ENCODE results near the gene TTN. TPM values are rescaled to one million over a fixed set of nuclear protein-coding genes. Genes with fewer than 3 reads are reported as not detected.

TTN gene
- total RNA-seq, 4 donors from 2014 or later: 0.19 to 3.1 (median 1.7) TPM

DNA sequence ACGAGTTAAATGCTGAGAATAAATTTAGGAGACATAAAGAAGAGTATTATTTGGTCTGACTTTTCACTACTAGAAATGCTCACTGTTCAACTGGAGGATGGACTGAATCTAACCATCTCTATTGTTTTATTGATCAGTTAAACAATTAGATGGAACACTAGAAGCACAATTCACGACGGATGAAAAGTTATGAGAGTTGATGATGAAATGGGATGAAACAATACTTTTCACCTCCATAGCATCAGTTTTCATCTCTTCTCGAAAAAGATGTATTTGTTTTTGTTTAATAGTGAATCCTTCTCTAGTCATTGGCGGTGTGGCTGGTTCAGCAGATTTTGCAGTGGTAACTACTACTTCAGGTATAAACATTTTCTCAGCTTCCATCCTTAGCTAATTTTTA is 19.3 kb downstream of the TTN start:
- TF ChIP-seq, protein P1, sequence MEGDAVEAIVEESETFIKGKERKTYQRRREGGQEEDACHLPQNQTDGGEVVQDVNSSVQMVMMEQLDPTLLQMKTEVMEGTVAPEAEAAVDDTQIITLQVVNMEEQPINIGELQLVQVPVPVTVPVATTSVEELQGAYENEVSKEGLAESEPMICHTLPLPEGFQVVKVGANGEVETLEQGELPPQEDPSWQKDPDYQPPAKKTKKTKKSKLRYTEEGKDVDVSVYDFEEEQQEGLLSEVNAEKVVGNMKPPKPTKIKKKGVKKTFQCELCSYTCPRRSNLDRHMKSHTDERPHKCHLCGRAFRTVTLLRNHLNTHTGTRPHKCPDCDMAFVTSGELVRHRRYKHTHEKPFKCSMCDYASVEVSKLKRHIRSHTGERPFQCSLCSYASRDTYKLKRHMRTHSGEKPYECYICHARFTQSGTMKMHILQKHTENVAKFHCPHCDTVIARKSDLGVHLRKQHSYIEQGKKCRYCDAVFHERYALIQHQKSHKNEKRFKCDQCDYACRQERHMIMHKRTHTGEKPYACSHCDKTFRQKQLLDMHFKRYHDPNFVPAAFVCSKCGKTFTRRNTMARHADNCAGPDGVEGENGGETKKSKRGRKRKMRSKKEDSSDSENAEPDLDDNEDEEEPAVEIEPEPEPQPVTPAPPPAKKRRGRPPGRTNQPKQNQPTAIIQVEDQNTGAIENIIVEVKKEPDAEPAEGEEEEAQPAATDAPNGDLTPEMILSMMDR (IDR thresholded peaks at IDR 0.05): no peak
- no peak for TF ChIP-seq POLR2A (IDR thresholded peaks at IDR 0.05)
- no peaks in the 10 kb centered on the region for H3K9me3 ChIP-seq
- WGBS, 2 donors: 75 to 83% methylated on average over 5 of the region's 5 CpGs
- no peaks in the 10 kb centered on the region for H3K36me3 ChIP-seq
- intact Hi-C loops (cut with DNase I): no loop called here
- no peak overlapping the region for H3K27ac ChIP-seq
- H3K27me3 ChIP-seq: no peaks in the 10 kb centered on the region
- no peak overlapping the region for H3K4me3 ChIP-seq
- no peak for DNase-seq
- no peaks in the 10 kb centered on the region for H3K4me1 ChIP-seq

DNA sequence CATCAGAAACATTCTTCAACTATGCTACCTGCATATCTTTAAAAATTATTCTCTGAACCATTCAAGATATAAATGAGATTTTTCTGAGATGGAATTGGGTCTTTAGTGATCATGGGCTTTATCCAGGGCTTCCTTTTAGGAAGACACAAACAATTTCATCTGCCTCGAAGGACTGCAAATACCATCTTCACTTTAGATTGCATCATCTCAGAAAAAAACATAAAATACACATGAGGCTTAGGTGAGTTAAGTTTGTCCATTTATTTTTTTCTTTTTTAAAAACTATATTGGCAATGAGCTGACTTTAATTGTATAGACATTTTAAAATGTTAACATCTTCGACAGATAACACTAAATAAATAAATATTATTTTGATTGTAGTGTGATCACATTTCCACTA is 20.1 kb downstream of the TTN start:
- no peak overlapping the region for H3K4me3 ChIP-seq
- no peak overlapping the region for H3K27ac ChIP-seq
- H3K9me3 ChIP-seq: no peaks in the 10 kb centered on the region
- H3K36me3 ChIP-seq: no peaks in the 10 kb centered on the region
- DNase-seq: no peak
- no peak for TF ChIP-seq POLR2A (IDR thresholded peaks at IDR 0.05)
- intact Hi-C loops (cut with DNase I): no loop called here
- 52 to 75% methylated on average over 2 of the region's 2 CpGs for WGBS, 2 donors
- H3K27me3 ChIP-seq: no peaks in the 10 kb centered on the region
- H3K4me1 ChIP-seq: no peaks in the 10 kb centered on the region

DNA sequence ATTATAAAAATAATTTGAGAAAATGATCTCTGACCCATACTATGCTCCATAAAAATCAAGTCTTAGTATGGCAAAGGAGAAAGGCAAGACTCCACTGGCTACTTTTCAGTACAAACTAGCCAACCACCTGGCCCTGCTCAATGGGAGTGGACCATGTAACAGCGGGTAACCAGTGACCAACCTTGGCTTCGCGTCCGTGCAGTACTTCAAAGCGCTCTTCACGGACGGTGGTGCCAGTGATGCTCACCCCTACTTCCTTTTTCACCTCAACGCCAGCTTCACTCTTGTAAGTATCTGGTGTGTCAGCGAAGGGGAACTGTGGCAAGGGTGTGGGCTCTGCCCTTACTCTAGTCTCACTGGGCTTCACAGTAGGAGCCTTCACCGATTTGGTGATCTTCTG is 23.3 kb downstream of the TTN start:
- Histone ChIP-seq H3K4me3 (no peak overlapping the region), H3K27ac (no peak overlapping the region), H3K4me1 (no peaks in the 10 kb centered on the region), H3K27me3 (no peaks in the 10 kb centered on the region), H3K9me3 (no peaks in the 10 kb centered on the region), H3K36me3 (no peaks in the 10 kb centered on the region)
- intact Hi-C loops (cut with DNase I): no loop called here
- TF ChIP-seq POLR2A (IDR thresholded peaks at IDR 0.05): no peak
- TF ChIP-seq, protein P1 (IDR thresholded peaks at IDR 0.05): no peak
- DNase-seq: no peak
- 93 to 95% methylated on average over 10 of the region's 10 CpGs for WGBS, 2 donors

DNA sequence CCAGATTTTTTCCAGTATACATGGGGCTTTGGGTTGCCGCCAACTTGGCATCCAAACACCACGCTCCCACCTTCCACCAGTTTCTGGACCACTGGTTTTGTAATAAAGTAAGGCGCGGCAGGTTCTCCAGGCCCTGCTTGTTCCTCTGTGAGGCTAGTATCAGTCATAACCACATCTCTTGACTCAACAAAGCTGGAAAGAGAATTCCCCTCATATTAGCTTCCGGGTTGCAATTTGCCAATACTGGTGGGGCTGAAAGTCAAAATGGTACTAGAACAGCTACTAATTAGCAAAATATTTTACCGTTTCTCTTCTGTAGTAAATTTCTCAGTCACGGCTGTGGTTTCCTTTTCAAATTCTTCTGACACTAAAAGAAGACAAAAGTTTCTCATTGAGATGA is 25.0 kb downstream of the TTN start:
- TF ChIP-seq, protein P1 (IDR thresholded peaks at IDR 0.05): no peak
- TF ChIP-seq POLR2A (IDR thresholded peaks at IDR 0.05): no peak
- Histone ChIP-seq H3K4me1 (no peaks in the 10 kb centered on the region), H3K27ac (no peak overlapping the region), H3K36me3 (no peaks in the 10 kb centered on the region), H3K9me3 (no peaks in the 10 kb centered on the region), H3K27me3 (no peaks in the 10 kb centered on the region), H3K4me3 (no peak overlapping the region)
- intact Hi-C loops (cut with DNase I): no loop called here
- WGBS, 2 donors: 69 to 90% methylated on average over 7 of the region's 7 CpGs
- no peak for DNase-seq

DNA sequence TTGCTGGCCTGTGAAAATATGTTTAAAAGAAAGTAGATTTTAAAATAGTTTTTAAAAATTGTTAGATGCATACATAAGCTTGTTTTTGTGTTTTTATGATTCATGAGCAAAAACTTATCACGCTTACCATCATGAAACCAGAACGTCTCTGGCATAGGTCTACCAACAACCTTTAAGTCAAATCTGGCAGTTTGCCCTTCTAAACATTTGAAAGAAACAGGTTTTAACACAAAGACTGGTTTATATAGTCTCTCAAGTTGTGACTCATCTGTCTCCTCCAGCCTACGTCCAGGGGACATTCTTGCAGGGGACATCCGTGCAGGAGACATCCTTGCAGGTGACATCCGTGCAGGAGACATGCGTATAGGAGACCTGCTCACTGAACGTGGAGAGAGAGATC is 29.6 kb downstream of the TTN start:
- WGBS, 2 donors: 61 to 64% methylated on average over 7 of the region's 7 CpGs
- H3K27ac ChIP-seq: no peak overlapping the region
- no peaks in the 10 kb centered on the region for H3K27me3 ChIP-seq
- no peak for DNase-seq
- H3K36me3 ChIP-seq: no peaks in the 10 kb centered on the region
- no peaks in the 10 kb centered on the region for H3K9me3 ChIP-seq
- no peak overlapping the region for H3K4me3 ChIP-seq
- TF ChIP-seq, protein P1 (IDR thresholded peaks at IDR 0.05): no peak
- TF ChIP-seq POLR2A (IDR thresholded peaks at IDR 0.05): no peak
- no peaks in the 10 kb centered on the region for H3K4me1 ChIP-seq
- intact Hi-C loops (cut with DNase I): no loop called here

DNA sequence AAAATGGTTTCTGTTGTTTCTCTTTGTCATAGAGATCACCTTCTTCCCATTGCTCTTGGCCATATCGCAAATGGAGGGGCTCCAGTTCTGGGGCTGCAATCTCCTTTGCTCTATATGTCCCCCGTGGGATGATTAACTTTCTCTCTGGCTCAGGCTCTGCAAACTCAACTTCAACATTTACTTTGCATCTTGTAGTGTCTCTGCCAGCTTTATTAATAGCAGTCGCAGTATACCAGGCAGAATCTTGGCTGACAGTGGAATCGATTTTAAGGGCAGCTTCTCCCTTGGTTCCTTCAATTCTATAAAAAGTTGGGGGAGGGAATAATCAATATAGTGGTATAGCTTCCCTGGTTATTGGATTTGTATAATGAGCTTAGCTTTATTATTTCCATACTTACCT is 30.5 kb downstream of the TTN start:
- TF ChIP-seq POLR2A (IDR thresholded peaks at IDR 0.05): no peak
- TF ChIP-seq, protein P1 (IDR thresholded peaks at IDR 0.05): no peak
- H3K4me3 ChIP-seq: no peak overlapping the region
- H3K27me3 ChIP-seq: no peaks in the 10 kb centered on the region
- H3K36me3 ChIP-seq: no peaks in the 10 kb centered on the region
- intact Hi-C loops (cut with DNase I): no loop called here
- DNase-seq: no peak
- no peaks in the 10 kb centered on the region for H3K4me1 ChIP-seq
- WGBS, 2 donors: 89 to 95% methylated on average over 4 of the region's 4 CpGs
- no peak overlapping the region for H3K27ac ChIP-seq
- no peaks in the 10 kb centered on the region for H3K9me3 ChIP-seq

All from esophagus squamous epithelium (tissue), 5 donors.